Activated naive CD8-positive, alpha-beta T cell treated with anti-CD3 and anti-CD28 coated beads, Interleukin-2, amount 10 ng/mL, durations not matched to agents 7 days and 5 days (primary cell): ENCODE data around the gene SLC18B1. TPM values are rescaled to one million over a fixed set of nuclear protein-coding genes. Genes with fewer than 3 reads are reported as not detected.
"Not testable (repeated sequence)": the region's sequence is repeated elsewhere in the genome, so short reads cannot be mapped to it uniquely, and the experiment has no call there.

Source experiments
- ATAC-seq: fragments of 150-1000 bp; cut with Tn5 transposase; one replicate; pipeline ENCODE4 v1.10.0; 2021; ENCODE audit warnings: low read depth, moderate library complexity
- POLR2A ChIA-PET: fragments of 350-600 bp; sonication (Branson Sonifier 250); formaldehyde crosslinking; loops from one replicate; lab custom pipeline; 2021; ENCODE audit warnings: antibody characterized with exemption; lab: Charles Lee
- DNase-seq: peaks from one replicate; pipeline ENCODE4 v3.0.0; 2021
- H3K27ac Mint-ChIP-seq: one replicate; pipeline ENCODE4 v1.8.0; 2022; ENCODE audit warnings: mild to moderate bottlenecking, mixed read lengths
- H3K27me3 Mint-ChIP-seq: one replicate; pipeline ENCODE4 v1.8.0; 2022; ENCODE audit warnings: mild to moderate bottlenecking, moderate library complexity, mixed read lengths
- H3K36me3 Mint-ChIP-seq: one replicate; pipeline ENCODE4 v1.8.0; 2021; ENCODE audit warnings: mild to moderate bottlenecking, mixed read lengths
- H3K4me1 Mint-ChIP-seq: one replicate; pipeline ENCODE4 v1.8.0; 2021; ENCODE audit warnings: mixed read lengths
- H3K4me3 Mint-ChIP-seq: one replicate; pipeline ENCODE4 v1.8.0; 2022; ENCODE audit warnings: mild to moderate bottlenecking, moderate library complexity, mixed read lengths
- H3K9me3 Mint-ChIP-seq: one replicate; pipeline ENCODE4 v1.8.0; 2021; ENCODE audit warnings: mixed read lengths
- total RNA-seq, 2 experiments: library from RNA; stranded (reverse); gene quantifications; one replicate each; pipeline ENCODE4 v1.2.3, GENCODE V29; 2021

The SLC18B1 gene
- total RNA-seq, 2 experiments from 2014 or later: 8.3 to 8.8 TPM

- Mint-ChIP-seq H3K27me3 (no peaks in the 10 kb centered on the region), H3K4me3 (no peak overlapping the region), H3K4me1 (peaks cover 7% of the 10 kb centered on the region), H3K9me3 (no peaks in the 10 kb centered on the region), H3K36me3 (peaks cover 19% of the 10 kb centered on the region), H3K27ac (no peak overlapping the region)
- ATAC-seq: no peak
- no peak for DNase-seq
- POLR2A ChIA-PET: interaction anchor here (1.7 kb wide), 1 partner anchor 8 kb away, joined by 4 read pairs; the partner anchor contains the start of gene SLC18B1
Observed at GRCh38 chr6:132789396-132789776, 9.1 kb downstream of the SLC18B1 start.

DNA sequence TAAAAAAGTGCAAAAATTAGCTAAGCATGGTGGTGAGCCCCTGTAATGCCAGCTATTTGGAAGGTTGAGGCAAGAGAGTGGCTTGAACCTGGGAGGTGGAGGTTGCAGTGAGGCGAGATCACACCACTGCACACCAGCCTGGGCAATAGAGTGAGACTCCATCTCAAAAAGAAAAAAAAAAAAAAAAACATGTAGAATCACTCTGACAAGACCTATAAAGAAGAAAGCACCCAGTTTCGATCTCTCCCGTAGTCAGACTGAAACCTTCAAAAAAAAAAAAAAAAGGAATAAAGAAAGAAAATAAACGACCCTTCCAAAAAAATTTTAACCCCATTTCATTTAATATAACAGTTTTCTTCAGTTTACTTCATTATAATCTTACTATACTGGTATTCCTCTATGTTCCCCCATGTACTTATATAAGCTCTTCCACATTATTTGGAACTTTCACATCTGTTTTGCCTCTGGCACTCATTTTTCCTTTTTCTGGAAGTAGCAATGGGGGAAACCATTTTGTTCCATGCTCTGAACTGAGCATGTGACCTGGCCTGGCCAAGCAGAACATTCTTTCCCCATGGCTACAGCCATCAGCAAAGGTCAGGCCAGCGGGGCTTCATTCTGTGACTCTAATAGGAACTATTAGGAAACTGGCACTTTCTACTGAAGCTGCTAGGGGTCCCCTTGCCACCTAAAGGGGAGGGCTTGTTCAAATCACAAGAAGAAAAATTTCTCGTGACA, 9.6 kb downstream of the SLC18B1 start:
- Mint-ChIP-seq H3K4me1 (peaks cover 7% of the 10 kb centered on the region), H3K27me3 (no peaks in the 10 kb centered on the region), H3K36me3 (peaks cover 19% of the 10 kb centered on the region), H3K9me3 (no peaks in the 10 kb centered on the region), H3K4me3 (no peak overlapping the region), H3K27ac (no peak overlapping the region)
- ATAC-seq (no peak), DNase-seq (no peak)
- POLR2A ChIA-PET: interaction anchor here (0.5 to 1.7 kb wide), 3 partner anchors 9 to 27 kb away, joined by 3 to 4 read pairs (median 3); partner anchors contain the start of genes RPS12 and SLC18B1

DNA sequence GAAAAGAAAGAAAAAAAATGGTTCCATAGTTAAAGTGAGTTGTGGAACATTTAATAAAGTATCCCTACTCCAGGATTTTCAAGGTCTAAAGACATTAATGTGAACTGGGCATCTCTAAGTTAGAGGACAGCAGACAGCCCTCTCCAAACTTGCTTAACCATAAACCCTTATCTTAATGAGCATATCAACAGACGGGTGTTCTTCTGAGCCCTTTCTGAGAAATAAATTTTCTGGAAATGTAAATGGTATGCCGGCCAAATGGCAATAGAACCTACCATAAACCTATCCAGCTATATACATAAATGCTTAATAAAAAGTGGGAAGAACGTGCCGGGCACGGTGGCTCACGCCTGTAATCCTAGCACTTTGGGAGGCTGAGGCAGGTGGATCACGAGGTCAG, 12.5 kb downstream of the SLC18B1 start:
- ATAC-seq (no peak), DNase-seq (no peak)
- Mint-ChIP-seq H3K4me3 (no peak overlapping the region), H3K4me1 (peaks cover 5% of the 10 kb centered on the region), H3K9me3 (no peaks in the 10 kb centered on the region), H3K27ac (no peak overlapping the region), H3K27me3 (no peaks in the 10 kb centered on the region), H3K36me3 (peaks cover 19% of the 10 kb centered on the region)
- POLR2A ChIA-PET: interaction anchor here (1.3 kb wide), 1 partner anchor 29 kb away, joined by 4 read pairs; the partner anchor contains the start of gene RPS12

GRCh38 chr6:132780770-132781371, 17.6 kb downstream of the SLC18B1 start:
- Mint-ChIP-seq H3K4me3 (no peak overlapping the region), H3K27me3 (no peaks in the 10 kb centered on the region), H3K36me3 (peaks cover 12% of the 10 kb centered on the region), H3K27ac (no peak overlapping the region), H3K4me1 (peaks cover 4% of the 10 kb centered on the region), H3K9me3 (no peaks in the 10 kb centered on the region)
- POLR2A ChIA-PET: no interaction called here
- DNase-seq (no peak), ATAC-seq (peak; percentile 73)

DNA sequence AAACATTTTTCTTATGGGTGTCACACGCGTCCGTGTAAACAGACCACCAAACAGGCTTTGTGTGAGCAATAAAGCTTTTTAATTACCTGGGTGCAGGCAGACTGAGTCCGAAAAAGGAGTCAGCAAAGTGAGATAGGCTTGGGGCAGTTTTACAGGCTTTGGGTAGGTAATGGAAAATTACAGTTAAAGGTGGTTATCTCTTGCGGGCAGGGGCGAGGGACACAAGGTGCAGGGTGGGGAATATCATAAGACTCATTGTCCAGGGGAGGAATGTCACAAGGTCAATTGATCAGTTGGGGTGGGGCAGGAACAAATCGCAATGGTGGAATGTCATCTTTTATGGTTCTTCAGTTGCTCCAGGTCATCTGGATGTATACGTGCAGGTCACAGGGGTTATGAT, 20.6 kb downstream of the SLC18B1 start:
- DNase-seq, H3K27me3 Mint-ChIP-seq, H3K4me1 Mint-ChIP-seq, H3K9me3 Mint-ChIP-seq, ATAC-seq, H3K4me3 Mint-ChIP-seq, POLR2A ChIA-PET, H3K36me3 Mint-ChIP-seq: not testable (repeated sequence)
- H3K27ac Mint-ChIP-seq: peak overlapping the region; percentile 6

GRCh38 chr6:132768051-132768517, 30.4 kb downstream of the SLC18B1 start:
- H3K4me3 Mint-ChIP-seq: no peak overlapping the region
- peak; percentile 51 for DNase-seq
- H3K4me1 Mint-ChIP-seq: peaks cover 15% of the 10 kb centered on the region
- no peak overlapping the region for H3K27ac Mint-ChIP-seq
- no peaks in the 10 kb centered on the region for H3K27me3 Mint-ChIP-seq
- peak; percentile 66 for ATAC-seq
- H3K36me3 Mint-ChIP-seq: peaks cover 9% of the 10 kb centered on the region
- POLR2A ChIA-PET: no interaction called here
- H3K9me3 Mint-ChIP-seq: no peaks in the 10 kb centered on the region

GRCh38 chr6:132765560-132765959, 32.9 kb downstream of the SLC18B1 start:
- POLR2A ChIA-PET: interaction anchor here (1.6 kb wide), 1 partner anchor 49 kb away, joined by 5 read pairs; the partner anchor contains the start of gene RPS12
- ATAC-seq (no peak), DNase-seq (no peak)
- no peak overlapping the region for H3K27ac Mint-ChIP-seq
- no peaks in the 10 kb centered on the region for H3K27me3 Mint-ChIP-seq
- H3K4me3 Mint-ChIP-seq: no peak overlapping the region
- peaks cover 23% of the 10 kb centered on the region for H3K4me1 Mint-ChIP-seq
- H3K9me3 Mint-ChIP-seq: no peaks in the 10 kb centered on the region
- peaks cover 10% of the 10 kb centered on the region for H3K36me3 Mint-ChIP-seq

- DNase-seq (no peak), ATAC-seq (no peak)
- H3K27ac Mint-ChIP-seq: no peak overlapping the region
- no peaks in the 10 kb centered on the region for H3K9me3 Mint-ChIP-seq
- H3K36me3 Mint-ChIP-seq: peaks cover 8% of the 10 kb centered on the region
- H3K4me1 Mint-ChIP-seq: peaks cover 23% of the 10 kb centered on the region
- POLR2A ChIA-PET: interaction anchor here (1.2 to 2.9 kb wide), 3 partner anchors 50 to 251 kb away, joined by 4 to 26 read pairs (median 5); partner anchors contain the start of genes RPS12 and STX7
- no peak overlapping the region for H3K4me3 Mint-ChIP-seq
- no peaks in the 10 kb centered on the region for H3K27me3 Mint-ChIP-seq
Observed at GRCh38 chr6:132764370-132764769, 34.1 kb downstream of the SLC18B1 start.

DNA sequence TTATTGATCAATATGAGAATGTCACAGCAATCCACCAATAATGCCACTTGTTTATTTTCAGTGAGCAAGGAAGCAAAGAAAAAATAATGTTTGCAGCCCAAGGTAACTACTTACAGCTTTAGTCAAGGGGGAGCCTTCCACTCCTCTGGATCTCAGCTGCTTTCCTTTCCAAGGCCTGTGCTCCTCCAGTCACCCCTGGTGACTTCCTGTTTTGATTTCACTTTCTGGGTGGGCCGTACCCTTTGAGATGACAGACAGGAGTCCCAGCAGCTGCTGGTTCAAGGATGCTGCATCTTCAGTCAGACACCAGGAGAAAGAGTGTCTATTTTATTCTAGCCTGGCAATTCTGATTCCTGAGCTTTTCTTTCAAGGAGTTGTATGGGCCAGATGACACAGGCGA, 35.2 kb downstream of the SLC18B1 start:
- Mint-ChIP-seq H3K27ac (peak overlapping the region; percentile 79), H3K4me1 (peaks cover 23% of the 10 kb centered on the region), H3K9me3 (no peaks in the 10 kb centered on the region), H3K4me3 (peak overlapping the region; percentile 74), H3K36me3 (peaks cover 8% of the 10 kb centered on the region), H3K27me3 (no peaks in the 10 kb centered on the region)
- peak; percentile 99 for ATAC-seq
- POLR2A ChIA-PET: interaction anchor here (0.7 to 2.9 kb wide), 5 partner anchors 9 to 250 kb away, joined by 3 to 26 read pairs (median 7); partner anchors contain the start of genes RPS12, SLC18B1 and STX7
- DNase-seq: peak; percentile 41

DNA sequence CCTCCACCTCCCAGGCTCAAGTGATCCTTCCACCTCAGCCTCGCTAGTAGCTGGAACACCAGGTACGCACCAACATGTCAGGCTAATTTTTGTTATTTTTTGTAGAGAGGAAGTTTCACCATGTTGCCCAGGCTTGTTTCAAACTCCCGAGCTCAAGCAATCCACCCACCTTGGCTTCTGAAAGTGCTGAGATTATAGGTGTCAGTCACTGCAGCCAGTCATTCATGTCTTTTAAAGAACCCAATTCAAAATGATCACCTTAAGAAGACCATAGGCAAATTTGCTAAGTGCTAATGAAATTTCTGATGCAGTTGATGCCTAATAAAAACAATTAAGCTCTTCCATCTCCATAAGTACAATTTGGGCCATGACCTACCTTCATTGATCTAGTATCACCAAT, 38.2 kb downstream of the SLC18B1 start:
- POLR2A ChIA-PET: no interaction called here
- H3K4me3 Mint-ChIP-seq: no peak overlapping the region

DNA sequence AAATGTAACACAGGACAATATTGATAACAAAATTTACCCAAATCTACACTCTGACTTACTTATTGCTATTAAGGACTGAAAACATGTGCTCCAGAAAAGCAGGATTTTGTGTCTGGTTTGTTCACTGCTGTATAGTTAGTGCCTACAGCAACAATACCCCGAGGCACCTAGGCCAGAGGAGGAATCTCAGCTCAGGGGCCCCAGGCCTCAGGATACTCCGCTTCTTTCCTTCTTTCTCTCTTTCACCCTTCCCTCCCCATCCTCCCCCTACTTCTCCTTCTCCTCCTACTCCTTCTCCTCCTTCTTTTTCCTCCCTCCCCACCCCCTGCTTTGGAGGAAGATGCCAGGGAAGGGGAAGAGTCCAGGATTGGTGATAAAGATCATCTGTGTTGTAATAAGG, 39.7 kb downstream of the SLC18B1 start:
- POLR2A ChIA-PET: no interaction called here
- DNase-seq: no peak
- H3K27ac Mint-ChIP-seq: no peak overlapping the region
- ATAC-seq: no peak
- H3K9me3 Mint-ChIP-seq: no peaks in the 10 kb centered on the region
- peaks cover 14% of the 10 kb centered on the region for H3K4me1 Mint-ChIP-seq
- H3K27me3 Mint-ChIP-seq: no peaks in the 10 kb centered on the region
- H3K36me3 Mint-ChIP-seq: peaks cover 15% of the 10 kb centered on the region
- H3K4me3 Mint-ChIP-seq: no peak overlapping the region

More for the DNA sequence above, 38.2 kb downstream of the SLC18B1 start:
- ATAC-seq: no peak
- Mint-ChIP-seq H3K4me1 (peaks cover 19% of the 10 kb centered on the region), H3K27ac (peak overlapping the region; percentile 53), H3K27me3 (no peaks in the 10 kb centered on the region), H3K36me3 (peaks cover 13% of the 10 kb centered on the region), H3K9me3 (no peaks in the 10 kb centered on the region)
- DNase-seq: no peak

DNA sequence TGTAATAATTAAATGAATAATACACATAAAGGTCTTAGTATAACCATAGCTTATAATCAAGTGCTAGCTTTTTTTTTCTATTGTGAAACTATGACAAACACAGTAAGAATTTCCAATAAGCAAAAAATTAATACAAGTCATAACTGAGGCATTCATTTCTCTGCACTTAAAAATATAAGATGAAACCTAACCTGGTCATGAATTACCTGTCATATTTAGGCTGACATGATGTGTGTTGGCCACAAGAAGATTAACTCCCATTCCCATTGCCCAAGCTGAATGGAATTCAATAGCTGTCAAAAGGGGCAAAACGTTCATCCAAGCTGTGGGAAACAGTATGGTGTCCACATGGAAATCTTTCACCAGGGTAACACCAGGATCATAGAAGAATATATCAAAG, 46.2 kb downstream of the SLC18B1 start:
- ATAC-seq (no peak), DNase-seq (no peak)
- POLR2A ChIA-PET: no interaction called here
- H3K4me3 Mint-ChIP-seq: no peak overlapping the region
- no peak overlapping the region for H3K27ac Mint-ChIP-seq
- peaks cover 49% of the 10 kb centered on the region for H3K36me3 Mint-ChIP-seq
- peaks cover 3% of the 10 kb centered on the region for H3K9me3 Mint-ChIP-seq
- H3K27me3 Mint-ChIP-seq: no peaks in the 10 kb centered on the region
- H3K4me1 Mint-ChIP-seq: peaks cover 17% of the 10 kb centered on the region

GRCh38 chr6:132751828-132752227, 46.6 kb downstream of the SLC18B1 start:
- ATAC-seq: no peak
- POLR2A ChIA-PET: no interaction called here

More at GRCh38 chr6:132751828-132752227, 46.6 kb downstream of the SLC18B1 start:
- H3K27ac Mint-ChIP-seq: no peak overlapping the region
- H3K27me3 Mint-ChIP-seq: no peaks in the 10 kb centered on the region
- H3K9me3 Mint-ChIP-seq: peaks cover 3% of the 10 kb centered on the region
- H3K4me3 Mint-ChIP-seq: no peak overlapping the region
- DNase-seq: no peak
- peaks cover 18% of the 10 kb centered on the region for H3K4me1 Mint-ChIP-seq
- H3K36me3 Mint-ChIP-seq: peaks cover 53% of the 10 kb centered on the region
